Esophagus squamous epithelium (tissue), 5 donors: Measurements from ENCODE around the gene ZNF683. TPM values are rescaled to one million over a fixed set of nuclear protein-coding genes. Genes with fewer than 3 reads are reported as not detected.

Experiments used
- DNase-seq: peaks from one replicate; lab custom pipeline; 2025; lab: John Stamatoyannopoulos, UW
- H3K27ac ChIP-seq, 4 donors: fragments of 200-600 bp; sonication (generic); one replicate each; pipeline ENCODE4 v1.5.1; 2016 to 2019; ENCODE audit warnings: mild to moderate bottlenecking in 1 of 4
- H3K27me3 ChIP-seq, 4 donors: fragments of 200-600 bp; sonication (generic); 1 replicate in 3 of 4; 2 replicates in 1 of 4; pipeline versions ENCODE4 v1.5.1 to v1.6.0; 2017 to 2021; ENCODE audit warnings: antibody characterized with exemption in 1 of 4
- H3K36me3 ChIP-seq, 3 donors: fragments of 200-600 bp; sonication (generic); one replicate each; pipeline ENCODE4 v1.5.1; 2016 to 2019
- H3K4me1 ChIP-seq, 3 donors: fragments of 200-600 bp; sonication (generic); one replicate each; pipeline ENCODE4 v1.5.1; 2017 to 2019
- H3K4me3 ChIP-seq, 4 donors: fragments of 200-600 bp; sonication (generic); 1 replicate in 3 of 4; 2 replicates in 1 of 4; pipeline ENCODE4 v1.5.1; 2016 to 2019; ENCODE audit warnings: mild to moderate bottlenecking in 2 of 4, moderate library complexity in 1 of 4
- H3K9me3 ChIP-seq, 3 donors: fragments of 200-600 bp; sonication (generic); one replicate each; pipeline ENCODE4 v1.5.1; 2016 to 2019
- CTCF ChIP-seq, 6 experiments: fragments of 450-650 bp in 4 of 6; fragments of 200-600 bp in 2 of 6; sonication (generic) in 2 of 6; IDR thresholded peaks; one replicate each; pipeline ENCODE4 v1.5.1; 2016 to 2019; ENCODE audit warnings: antibody characterized with exemption in 6 of 6, mild to moderate bottlenecking in 4 of 6, moderate library complexity in 4 of 6
- POLR2A ChIP-seq, 4 donors: fragments of 450-650 bp; IDR thresholded peaks; one replicate each; pipeline ENCODE4 v1.6.1; 2017; ENCODE audit warnings: antibody characterized with exemption in 4 of 4, mild to moderate bottlenecking in 4 of 4, moderate library complexity in 3 of 4
- WGBS, 2 donors: methylation state at CpG; one replicate each; pipeline ENCODE4 v1.1.5; 2018; 5-methylcytosine and 5-hydroxymethylcytosine counted together
- intact Hi-C: fragments of 100-400 bp; cut with DNase I; formaldehyde crosslinking; loops from one replicate; pipeline ENCODE4 v1.15.0; 2022
- total RNA-seq, 4 donors: library from RNA; depleted of rRNA; stranded (reverse); fragments of >200 nt; gene quantifications; one replicate each; pipeline ENCODE4 v1.1.0, GENCODE V29; 2016
- donor health status: DM: yes; HTN: yes; CAD: no.

The ZNF683 gene
- total RNA-seq, 4 donors from 2014 or later, result 0.26 to 0.95 TPM; not detected in 2

- peaks cover 3 to 85% (median 8%) of the 10 kb centered on the region in 4 donors for H3K27me3 ChIP-seq
- no peak overlapping the region for H3K27ac ChIP-seq
- H3K4me1 ChIP-seq, result peaks cover 12 to 35% (median 15%) of the 10 kb centered on the region in 3 donors
- no peaks in the 10 kb centered on the region for H3K36me3 ChIP-seq
- no peaks in the 10 kb centered on the region for H3K9me3 ChIP-seq
- DNase-seq, result no peak
- peak; percentile 83 to 97 (median 88) for TF ChIP-seq CTCF (IDR thresholded peaks at IDR 0.05)
- TF ChIP-seq POLR2A (IDR thresholded peaks at IDR 0.05), result no peak
- H3K4me3 ChIP-seq, result no peak overlapping the region
- intact Hi-C loops, result no loop called here
- WGBS, 2 donors, result 43 to 45% methylated on average over 17 to 19 of the region's 26 CpGs
Observed at GRCh38 chr1:26363549-26364448, 8.8 kb downstream of the ZNF683 start.

- TF ChIP-seq CTCF (IDR thresholded peaks at IDR 0.05) (no peak), POLR2A (IDR thresholded peaks at IDR 0.05) (no peak)
- Histone ChIP-seq H3K9me3 (no peaks in the 10 kb centered on the region), H3K27ac (no peak overlapping the region), H3K4me1 (peaks cover 15 to 50% (median 18%) of the 10 kb centered on the region in 3 donors), H3K36me3 (no peaks in the 10 kb centered on the region), H3K27me3 (peaks cover 3 to 74% (median 8%) of the 10 kb centered on the region in 4 donors), H3K4me3 (no peak overlapping the region)
- intact Hi-C loops, result no loop called here
- no peak for DNase-seq
- WGBS, 2 donors, result 71 to 97% methylated on average over 3 of the region's 3 CpGs
Observed at GRCh38 chr1:26362331-26362730, 10.2 kb downstream of the ZNF683 start.

- peaks cover 3 to 77% (median 8%) of the 10 kb centered on the region in 4 donors for H3K27me3 ChIP-seq
- no peaks in the 10 kb centered on the region for H3K36me3 ChIP-seq
- DNase-seq, result no peak
- TF ChIP-seq CTCF (IDR thresholded peaks at IDR 0.05), result no peak
- no peak for TF ChIP-seq POLR2A (IDR thresholded peaks at IDR 0.05)
- peaks cover 17 to 56% (median 20%) of the 10 kb centered on the region in 3 donors for H3K4me1 ChIP-seq
- no peaks in the 10 kb centered on the region for H3K9me3 ChIP-seq
- H3K27ac ChIP-seq, result no peak overlapping the region
- intact Hi-C loops, result no loop called here
- WGBS, 2 donors, result 74 to 92% methylated on average over 5 to 11 of the region's 12 CpGs
- no peak overlapping the region for H3K4me3 ChIP-seq
Observed at GRCh38 chr1:26361605-26362122, 10.9 kb downstream of the ZNF683 start.

- peak overlapping the region in 3 of 4 donors; percentile 36 to 61 (median 41) for H3K4me3 ChIP-seq
- H3K9me3 ChIP-seq, result no peaks in the 10 kb centered on the region
- H3K27ac ChIP-seq, result peak overlapping the region in 2 of 4 donors; percentile 76 to 95
- TF ChIP-seq CTCF (IDR thresholded peaks at IDR 0.05) (no peak), POLR2A (IDR thresholded peaks at IDR 0.05) (no peak)
- peaks cover 24 to 63% (median 24%) of the 10 kb centered on the region in 3 donors for H3K4me1 ChIP-seq
- H3K36me3 ChIP-seq, result no peaks in the 10 kb centered on the region
- no peak for DNase-seq
- intact Hi-C loops, result no loop called here
- H3K27me3 ChIP-seq, result peaks cover 3 to 79% (median 8%) of the 10 kb centered on the region in 4 donors
- WGBS, 2 donors, result 62 to 68% methylated on average over 7 to 13 of the region's 27 CpGs
Observed at GRCh38 chr1:26360807-26361604, 11.5 kb downstream of the ZNF683 start.
